Fibroblast of villous mesenchyme (primary cell): ENCODE results near the gene PI4KA. TPM values are rescaled to one million over a fixed set of nuclear protein-coding genes. Genes with fewer than 3 reads are reported as not detected.

ENCODE experiments used
- DNase-seq: peaks from one replicate; pipeline ENCODE4 v3.0.0-alpha.2; 2010; ENCODE audit warnings: low read depth
- H3K4me3 ChIP-seq: 2 replicates; pipeline ENCODE4 v1.5.1; 2011; ENCODE audit warnings: low read depth, mild to moderate bottlenecking, low read length
- total RNA-seq: library from RNA; depleted of rRNA; stranded (reverse); fragments of >200 nt; gene quantifications from 2 replicates; pipeline ENCODE4 v1.2.3, GENCODE V29; 2012
- TF ChIP-seq, protein P1 (sequence below): IDR thresholded peaks from 2 replicates; pipeline ENCODE4 v1.5.1; 2012; ENCODE audit warnings: low read depth, mild to moderate bottlenecking, low read length; ENCODE audit not compliant: insufficient read depth

Gene PI4KA
- total RNA-seq, 1 donor: 73.4 TPM

DNA sequence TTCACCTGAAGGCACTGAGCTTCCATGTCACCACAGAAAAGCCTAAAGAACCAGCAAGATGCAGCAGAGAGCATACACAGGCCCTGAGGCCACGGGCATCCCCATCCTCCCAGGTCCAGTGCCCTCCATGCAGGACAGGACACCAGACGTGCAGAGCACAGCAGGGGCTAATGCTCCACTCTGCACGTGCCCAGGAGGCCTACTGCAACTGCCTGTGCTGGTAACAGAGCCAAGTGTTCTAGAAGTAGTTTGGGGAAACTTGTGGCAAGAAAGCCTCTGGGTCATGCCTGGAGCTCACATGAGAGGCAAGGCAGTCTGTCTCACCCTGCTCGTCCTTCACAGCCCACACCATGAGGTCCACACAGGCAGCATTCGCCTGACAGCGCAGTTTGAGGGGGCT lies 54.0 kb downstream of the PI4KA start:
- H3K4me3 ChIP-seq: no peak overlapping the region
- TF ChIP-seq, protein P1, sequence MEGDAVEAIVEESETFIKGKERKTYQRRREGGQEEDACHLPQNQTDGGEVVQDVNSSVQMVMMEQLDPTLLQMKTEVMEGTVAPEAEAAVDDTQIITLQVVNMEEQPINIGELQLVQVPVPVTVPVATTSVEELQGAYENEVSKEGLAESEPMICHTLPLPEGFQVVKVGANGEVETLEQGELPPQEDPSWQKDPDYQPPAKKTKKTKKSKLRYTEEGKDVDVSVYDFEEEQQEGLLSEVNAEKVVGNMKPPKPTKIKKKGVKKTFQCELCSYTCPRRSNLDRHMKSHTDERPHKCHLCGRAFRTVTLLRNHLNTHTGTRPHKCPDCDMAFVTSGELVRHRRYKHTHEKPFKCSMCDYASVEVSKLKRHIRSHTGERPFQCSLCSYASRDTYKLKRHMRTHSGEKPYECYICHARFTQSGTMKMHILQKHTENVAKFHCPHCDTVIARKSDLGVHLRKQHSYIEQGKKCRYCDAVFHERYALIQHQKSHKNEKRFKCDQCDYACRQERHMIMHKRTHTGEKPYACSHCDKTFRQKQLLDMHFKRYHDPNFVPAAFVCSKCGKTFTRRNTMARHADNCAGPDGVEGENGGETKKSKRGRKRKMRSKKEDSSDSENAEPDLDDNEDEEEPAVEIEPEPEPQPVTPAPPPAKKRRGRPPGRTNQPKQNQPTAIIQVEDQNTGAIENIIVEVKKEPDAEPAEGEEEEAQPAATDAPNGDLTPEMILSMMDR: no peak
- no peak for DNase-seq

DNA sequence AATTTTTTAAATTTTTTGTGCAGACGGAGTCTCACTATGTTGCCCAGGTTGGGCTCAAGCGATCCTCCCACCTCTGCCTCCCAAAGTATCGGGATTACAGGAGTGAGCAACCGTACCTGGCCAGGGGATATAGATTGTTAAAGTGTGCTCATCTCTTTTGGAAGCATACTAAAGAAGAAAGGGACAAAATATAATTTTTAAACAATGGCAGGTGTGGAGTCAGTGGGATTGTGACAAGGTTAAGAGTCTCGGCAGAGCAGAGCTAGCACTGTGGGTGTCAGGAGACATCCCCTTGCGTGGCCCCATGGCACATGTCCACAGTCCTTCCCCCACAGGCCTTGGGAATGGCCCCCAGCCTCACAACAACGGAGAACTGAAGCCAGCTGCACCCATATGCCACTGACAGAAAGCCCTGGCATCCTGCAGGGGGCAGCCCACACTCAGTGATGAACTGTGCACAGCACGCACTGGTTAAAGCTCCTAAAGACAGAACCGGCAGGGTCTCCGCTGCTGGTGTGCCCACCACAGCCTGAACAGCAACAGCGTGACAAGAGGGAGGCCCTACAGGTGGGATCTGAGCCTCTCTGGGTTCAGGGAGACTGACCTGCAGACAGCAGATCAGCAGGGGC lies 54.8 kb downstream of the PI4KA start:
- no peak overlapping the region for H3K4me3 ChIP-seq
- TF ChIP-seq, protein P1: peak; percentile 70
- peak; percentile 50 for DNase-seq

DNA sequence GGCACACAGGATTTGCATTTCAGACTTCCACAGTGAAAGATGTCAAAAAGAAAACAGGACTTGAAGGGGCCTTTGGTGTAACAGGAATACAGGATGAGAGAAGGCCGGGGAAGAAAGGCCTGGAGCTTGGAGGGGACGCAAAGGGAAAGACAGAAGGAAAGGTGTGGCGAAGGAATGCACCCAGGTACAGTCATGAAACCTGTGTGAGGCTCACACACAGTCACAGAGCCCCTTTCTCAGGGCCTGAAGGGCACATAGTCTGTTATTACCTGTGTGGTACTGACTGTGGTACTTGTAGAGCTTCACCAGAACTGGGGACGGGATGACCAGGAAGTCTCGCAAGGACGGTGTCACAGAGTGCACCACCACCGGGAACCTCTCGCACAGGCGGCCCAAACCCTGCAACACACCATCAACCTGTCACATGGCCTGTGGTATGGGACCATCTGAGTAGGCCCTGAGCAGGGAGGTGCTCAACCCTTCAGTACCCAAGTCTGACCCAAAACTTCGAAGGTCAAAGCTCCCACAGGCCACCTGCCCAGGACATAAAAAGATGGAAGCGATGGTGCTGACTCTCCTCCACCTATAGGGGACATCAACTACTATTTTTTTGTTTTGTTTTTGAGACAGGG lies 55.6 kb downstream of the PI4KA start:
- H3K4me3 ChIP-seq: no peak overlapping the region
- TF ChIP-seq, protein P1: no peak
- DNase-seq: no peak

DNA sequence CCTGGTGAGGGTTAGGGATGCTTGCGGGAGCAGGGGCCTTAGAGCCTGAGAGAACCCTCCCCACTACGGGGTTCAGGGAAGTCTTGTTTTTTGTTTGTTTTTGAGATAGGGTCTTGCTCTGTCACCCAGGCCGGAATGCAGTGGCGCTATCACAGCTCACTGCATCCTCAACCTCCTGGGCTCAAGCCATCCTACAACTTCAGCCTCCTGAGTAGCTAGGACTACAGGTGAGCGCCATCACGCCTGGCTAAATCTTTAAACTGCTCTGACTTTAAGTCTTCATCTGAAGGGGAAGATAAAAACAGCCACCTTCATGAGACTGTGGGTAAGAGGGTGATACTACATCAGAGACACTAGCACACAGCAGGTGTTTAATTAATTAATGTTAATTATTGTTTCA lies 56.2 kb downstream of the PI4KA start:
- H3K4me3 ChIP-seq: no peak overlapping the region
- TF ChIP-seq, protein P1: no peak
- no peak for DNase-seq

DNA sequence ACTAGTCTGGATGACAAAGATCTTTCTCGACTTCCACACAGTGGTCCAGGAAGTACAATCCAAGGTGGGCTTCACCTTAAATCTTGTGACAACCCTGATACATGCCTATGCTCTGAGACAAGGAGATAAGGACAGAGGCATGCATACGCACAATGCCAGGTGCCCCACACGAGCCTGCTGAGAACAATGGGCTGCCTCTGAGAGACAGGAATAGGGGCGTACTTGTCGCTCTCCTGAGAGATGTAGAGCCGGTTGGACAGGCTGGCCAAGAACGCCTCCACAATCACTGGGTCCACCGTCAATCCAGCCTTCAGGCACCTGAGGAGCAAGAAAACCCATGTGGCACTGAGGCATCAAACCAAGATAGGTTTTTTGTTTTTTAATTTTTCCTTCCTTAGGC lies 59.2 kb downstream of the PI4KA start:
- H3K4me3 ChIP-seq: no peak overlapping the region
- TF ChIP-seq, protein P1: no peak
- no peak for DNase-seq

DNA sequence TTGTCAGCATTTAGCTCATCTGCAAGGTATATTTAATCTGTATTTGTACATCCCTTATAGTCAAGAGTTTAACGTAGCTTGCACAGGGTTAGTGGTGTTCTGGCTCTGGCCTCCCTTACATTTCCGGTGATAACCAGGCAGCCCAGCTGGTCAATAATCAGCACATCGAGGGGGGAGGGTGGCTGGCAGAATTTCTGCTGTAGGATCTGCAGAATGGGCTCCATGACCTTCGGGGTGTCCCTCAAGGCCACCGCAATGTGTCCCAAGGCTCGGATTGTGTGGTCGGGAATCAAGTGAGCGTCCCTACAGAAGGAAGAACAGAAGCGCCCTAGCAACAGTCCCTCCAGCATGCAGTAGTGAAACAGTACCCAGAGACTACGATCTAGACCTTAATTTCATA lies 59.6 kb downstream of the PI4KA start:
- TF ChIP-seq, protein P1: no peak
- no peak for DNase-seq

More for the DNA sequence above, 59.6 kb downstream of the PI4KA start:
- H3K4me3 ChIP-seq: no peak overlapping the region
